ENCODE results near the gene SLC22A31.

SLC22A31 gene

GRCh38 chr16:89202422-89203215 is 2.3 kb upstream of the SLC22A31 start:
- TF ChIP-seq, protein P1, sequence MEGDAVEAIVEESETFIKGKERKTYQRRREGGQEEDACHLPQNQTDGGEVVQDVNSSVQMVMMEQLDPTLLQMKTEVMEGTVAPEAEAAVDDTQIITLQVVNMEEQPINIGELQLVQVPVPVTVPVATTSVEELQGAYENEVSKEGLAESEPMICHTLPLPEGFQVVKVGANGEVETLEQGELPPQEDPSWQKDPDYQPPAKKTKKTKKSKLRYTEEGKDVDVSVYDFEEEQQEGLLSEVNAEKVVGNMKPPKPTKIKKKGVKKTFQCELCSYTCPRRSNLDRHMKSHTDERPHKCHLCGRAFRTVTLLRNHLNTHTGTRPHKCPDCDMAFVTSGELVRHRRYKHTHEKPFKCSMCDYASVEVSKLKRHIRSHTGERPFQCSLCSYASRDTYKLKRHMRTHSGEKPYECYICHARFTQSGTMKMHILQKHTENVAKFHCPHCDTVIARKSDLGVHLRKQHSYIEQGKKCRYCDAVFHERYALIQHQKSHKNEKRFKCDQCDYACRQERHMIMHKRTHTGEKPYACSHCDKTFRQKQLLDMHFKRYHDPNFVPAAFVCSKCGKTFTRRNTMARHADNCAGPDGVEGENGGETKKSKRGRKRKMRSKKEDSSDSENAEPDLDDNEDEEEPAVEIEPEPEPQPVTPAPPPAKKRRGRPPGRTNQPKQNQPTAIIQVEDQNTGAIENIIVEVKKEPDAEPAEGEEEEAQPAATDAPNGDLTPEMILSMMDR (IDR thresholded peaks at IDR 0.05; ENCODE audit: control insufficient read depth, insufficient read depth, low read depth, low read length, missing control alignments) = no peak
- H3K4me3 ChIP-seq (ENCODE audit: control insufficient read depth, low read depth, low read length) = no peak overlapping the region
- DNase-seq (ENCODE audit: low read depth) = no peak

- TF ChIP-seq, protein P1 (IDR thresholded peaks at IDR 0.05; ENCODE audit: control insufficient read depth, insufficient read depth, low read depth, low read length, missing control alignments) = no peak
- DNase-seq (ENCODE audit: low read depth) = no peak
- H3K4me3 ChIP-seq (ENCODE audit: control insufficient read depth, low read depth, low read length) = no peak overlapping the region
Observed at GRCh38 chr16:89201439-89202377, 1.4 kb upstream of the SLC22A31 start.

- TF ChIP-seq, protein P1 (IDR thresholded peaks at IDR 0.05; ENCODE audit: control insufficient read depth, insufficient read depth, low read depth, low read length, missing control alignments) = no peak
- DNase-seq (ENCODE audit: low read depth) = no peak
- H3K4me3 ChIP-seq (ENCODE audit: control insufficient read depth, low read depth, low read length) = no peak overlapping the region
Observed at GRCh38 chr16:89200850-89201411, 594 bp upstream of the SLC22A31 start.

DNA sequence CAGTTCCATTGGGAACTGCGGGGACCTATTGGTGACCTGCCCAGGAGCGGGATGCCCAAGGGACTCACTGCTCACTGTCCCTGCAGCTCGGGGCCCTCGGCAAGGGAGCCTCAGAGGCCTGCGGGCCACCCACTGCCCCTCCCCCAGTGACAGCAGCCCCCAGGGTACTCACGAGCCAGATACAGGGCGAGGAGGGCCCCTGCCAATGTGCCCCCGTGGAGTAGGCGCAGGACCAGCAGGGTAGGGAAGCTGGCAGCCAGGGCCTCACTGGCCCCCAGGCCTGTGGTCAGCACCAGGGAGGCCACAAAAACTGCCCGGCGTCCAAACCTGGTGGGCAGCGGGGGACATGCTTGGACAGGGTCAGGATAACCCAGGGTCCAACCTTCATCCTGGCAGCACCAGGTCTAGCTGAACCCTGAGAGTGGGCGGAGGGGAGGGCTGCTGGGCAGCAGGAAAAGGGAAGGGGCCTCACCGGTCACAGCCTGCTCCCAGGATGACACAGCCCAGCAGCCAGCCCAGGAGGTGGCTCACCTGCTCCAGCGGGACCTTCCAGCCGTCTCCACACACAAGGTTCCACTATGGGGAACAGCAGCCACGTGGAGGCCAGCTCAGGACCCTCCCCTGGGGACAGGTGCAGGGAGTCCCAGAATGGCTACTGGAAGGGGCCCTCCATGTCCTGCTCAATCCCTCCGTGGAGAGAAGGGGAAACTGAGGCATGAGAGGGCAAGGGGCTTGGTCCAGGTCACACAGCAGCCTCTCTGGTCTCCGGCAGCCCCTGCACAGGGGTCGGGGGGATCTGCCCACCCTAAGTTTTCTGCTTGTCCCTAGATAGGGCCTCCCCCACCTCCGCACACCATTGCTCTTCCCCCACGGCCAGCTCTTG is 855 bp downstream of the SLC22A31 start:
- no peak for DNase-seq (ENCODE audit: low read depth)

DNA sequence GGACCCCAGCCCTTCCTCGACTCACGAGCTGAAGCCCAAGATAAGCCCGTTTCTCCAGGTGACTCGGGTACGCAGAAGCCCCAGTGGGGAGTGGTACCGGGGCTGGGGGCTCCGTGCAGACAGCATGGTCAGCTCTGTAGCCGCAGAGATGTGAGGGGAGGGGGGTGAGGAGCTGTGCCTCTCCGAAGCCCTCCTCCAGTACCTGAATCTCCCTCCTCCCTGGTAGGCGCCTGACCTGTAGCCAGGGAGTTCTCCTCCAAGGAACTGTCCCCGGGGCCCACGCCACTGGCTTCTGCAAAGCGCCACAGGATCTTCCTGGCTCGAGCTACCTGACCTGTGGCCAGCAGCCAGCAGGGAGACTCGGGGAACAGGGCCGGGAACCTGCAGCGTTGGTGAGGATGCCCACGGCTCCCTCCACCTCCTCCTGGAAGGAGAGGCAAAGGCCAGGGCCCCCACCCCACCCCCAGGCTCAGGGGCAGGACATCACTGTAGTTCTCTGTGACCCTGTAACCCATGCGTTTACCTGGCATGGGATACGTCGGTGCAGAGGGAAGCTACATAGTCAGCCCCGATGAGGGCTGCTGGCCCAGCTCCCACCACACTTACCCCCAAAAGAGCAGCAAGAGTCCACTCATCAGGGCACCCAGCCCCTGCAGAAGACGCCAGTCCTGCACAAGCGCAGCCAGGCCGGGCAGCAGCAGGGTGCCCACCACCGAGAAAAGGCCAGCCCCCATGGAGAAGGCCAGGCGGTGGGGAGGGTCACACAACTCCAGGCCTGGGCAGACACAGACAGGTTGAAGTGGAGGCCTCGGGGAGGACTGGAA is 1.7 kb downstream of the SLC22A31 start:
- DNase-seq (ENCODE audit: low read depth) = no peak
- H3K4me3 ChIP-seq (ENCODE audit: control insufficient read depth, low read depth, low read length) = no peak overlapping the region
- TF ChIP-seq, protein P1 (IDR thresholded peaks at IDR 0.05; ENCODE audit: control insufficient read depth, insufficient read depth, low read depth, low read length, missing control alignments) = no peak

More for the DNA sequence above, 855 bp downstream of the SLC22A31 start:
- no peak overlapping the region for H3K4me3 ChIP-seq (ENCODE audit: control insufficient read depth, low read depth, low read length)
- TF ChIP-seq, protein P1 (IDR thresholded peaks at IDR 0.05; ENCODE audit: control insufficient read depth, insufficient read depth, low read depth, low read length, missing control alignments) = no peak

All from AG09309 (cell line).